Caco-2 (cell line): Measurements from ENCODE around the gene TPK1. TPM values are rescaled to one million over a fixed set of nuclear protein-coding genes. Genes with fewer than 3 reads are reported as not detected.
"Not testable (repeated sequence)": the region's sequence is repeated elsewhere in the genome, so short reads cannot be mapped to it uniquely, and the experiment has no call there.

Source experiments
- BruUV-seq: library from RNA; stranded (reverse); fragments of 400-500 nt; replicated peaks from 2 replicates; lab custom pipeline; 2021; lab: Mats Ljungman, UMichigan
- CTCF ChIA-PET: fragments of 300-600 bp; sonication (Branson Sonifier 250); formaldehyde crosslinking; loops from one replicate; lab custom pipeline; 2022; ENCODE audit warnings: antibody characterized with exemption; lab: Charles Lee
- POLR2A ChIA-PET: fragments of 300-600 bp; sonication (Branson Sonifier 250); formaldehyde crosslinking; loops from one replicate; lab custom pipeline; 2022; ENCODE audit warnings: antibody characterized with exemption; lab: Charles Lee
- DNase-seq, 2 experiments: peaks; one replicate each; pipeline versions ENCODE4 v3.0.0 to v3.0.0-alpha.2; 2020 to 2022
- H3K27me3 ChIP-seq: replicated peaks from 2 replicates; pipeline ENCODE4 v1.6.0; 2011; ENCODE audit warnings: low read length; ENCODE audit not compliant: control insufficient read depth, insufficient read depth
- H3K36me3 ChIP-seq: 2 replicates; pipeline ENCODE4 v1.5.1; 2011; ENCODE audit warnings: low read length; ENCODE audit not compliant: control insufficient read depth, insufficient read depth
- H3K4me1 ChIP-seq: fragments of 250-450 bp; sonication (Bioruptor Pico); 2 replicates; pipeline ENCODE4 v1.5.1; 2020; ENCODE audit warnings: mild to moderate bottlenecking
- H3K4me3 ChIP-seq: 2 replicates; pipeline ENCODE4 v1.5.1; 2011; ENCODE audit warnings: low read depth, mild to moderate bottlenecking, control low read depth, low read length
- H3K9me3 ChIP-seq: fragments of 250-450 bp; sonication (Bioruptor Pico); 2 replicates; pipeline ENCODE4 v1.5.1; 2020; ENCODE audit warnings: mild to moderate bottlenecking, moderate library complexity
- H3K27ac Mint-ChIP-seq: one replicate; pipeline ENCODE4 v1.8.0; 2022; ENCODE audit warnings: mixed read lengths; ENCODE audit not compliant: unreplicated experiment
- H3K27me3 Mint-ChIP-seq: one replicate; pipeline ENCODE4 v1.8.0; 2022; ENCODE audit warnings: mixed read lengths; ENCODE audit not compliant: insufficient read depth, unreplicated experiment
- H3K36me3 Mint-ChIP-seq: one replicate; pipeline ENCODE4 v1.8.0; 2022; ENCODE audit warnings: mild to moderate bottlenecking, mixed read lengths; ENCODE audit not compliant: insufficient read depth, unreplicated experiment
- H3K4me1 Mint-ChIP-seq: one replicate; pipeline ENCODE4 v1.8.0; 2022; ENCODE audit warnings: low read depth, mixed read lengths; ENCODE audit not compliant: unreplicated experiment
- H3K4me3 Mint-ChIP-seq: one replicate; pipeline ENCODE4 v1.8.0; 2022; ENCODE audit warnings: mild to moderate bottlenecking, moderate library complexity, mixed read lengths; ENCODE audit not compliant: unreplicated experiment
- H3K9me3 Mint-ChIP-seq: one replicate; pipeline ENCODE4 v1.8.0; 2022; ENCODE audit warnings: mixed read lengths; ENCODE audit not compliant: unreplicated experiment
- CTCF ChIP-seq, 2 experiments: fragments of 200-600 bp in 1 of 2; IDR thresholded peaks; 1 replicate in 1 of 2; 2 replicates in 1 of 2; pipeline versions ENCODE4 v1.5.1 to v1.8.0; 2011 to 2022; ENCODE audit warnings: antibody characterized with exemption in 1 of 2, control low read depth in 1 of 2, inconsistent platforms in 1 of 2, low read depth in 1 of 2, low read length in 1 of 2, mild to moderate bottlenecking in 1 of 2, moderate library complexity in 1 of 2; ENCODE audit not compliant: insufficient read depth in 1 of 2, severe bottlenecking in 1 of 2, unreplicated experiment in 1 of 2
- intact Hi-C: fragments of 100-400 bp; cut with micrococcal nuclease; formaldehyde crosslinking; loops from one replicate; pipeline ENCODE4 v1.10.0; 2022; ENCODE audit not compliant: unreplicated experiment
- total RNA-seq: library from RNA; stranded (reverse); gene quantifications from 2 replicates; pipeline ENCODE4 v1.2.3, GENCODE V29; 2022

TPK1 gene
- total RNA-seq, 1 experiment from 2014 or later: 86.6 TPM

DNA sequence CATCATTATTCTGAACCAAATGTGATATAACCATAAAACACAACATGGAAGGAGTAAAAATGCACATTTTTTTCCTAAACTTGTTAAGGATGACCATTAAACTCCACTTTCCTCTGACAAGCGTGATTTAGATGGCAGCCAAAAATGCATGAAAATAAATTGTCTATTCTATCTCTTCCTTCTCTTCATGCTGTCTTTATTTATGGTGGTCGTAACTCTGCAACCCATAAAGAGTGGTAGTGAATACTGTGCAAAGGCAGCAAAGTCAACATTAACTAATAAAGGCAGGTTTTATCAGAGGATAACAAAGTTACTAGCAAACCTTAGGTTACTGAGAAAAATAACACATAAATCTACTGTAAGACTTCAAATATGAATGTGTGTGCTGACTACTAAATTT is 106.6 kb downstream of the TPK1 start:
- Mint-ChIP-seq H3K36me3 (peaks cover 16% of the 10 kb centered on the region), H3K4me1 (no peaks in the 10 kb centered on the region), H3K4me3 (no peak overlapping the region), H3K27ac (no peak overlapping the region), H3K9me3 (peaks cover 11% of the 10 kb centered on the region), H3K27me3 (no peaks in the 10 kb centered on the region)
- intact Hi-C loops: no loop called here
- Histone ChIP-seq H3K4me1 (no peaks in the 10 kb centered on the region), H3K36me3 (no peaks in the 10 kb centered on the region), H3K27me3 (no peaks in the 10 kb centered on the region), H3K4me3 (no peak overlapping the region), H3K9me3 (no peaks in the 10 kb centered on the region)
- no TSS peak for BruUV-seq
- ChIA-PET POLR2A (no interaction called here), CTCF (no interaction called here)
- no peak for DNase-seq
- no peak for TF ChIP-seq CTCF (IDR thresholded peaks at IDR 0.05; ENCODE audit: insufficient read depth in 1 of 2, low read depth in 1 of 2, low read length in 1 of 2, severe bottlenecking in 1 of 2, unreplicated experiment in 1 of 2)

DNA sequence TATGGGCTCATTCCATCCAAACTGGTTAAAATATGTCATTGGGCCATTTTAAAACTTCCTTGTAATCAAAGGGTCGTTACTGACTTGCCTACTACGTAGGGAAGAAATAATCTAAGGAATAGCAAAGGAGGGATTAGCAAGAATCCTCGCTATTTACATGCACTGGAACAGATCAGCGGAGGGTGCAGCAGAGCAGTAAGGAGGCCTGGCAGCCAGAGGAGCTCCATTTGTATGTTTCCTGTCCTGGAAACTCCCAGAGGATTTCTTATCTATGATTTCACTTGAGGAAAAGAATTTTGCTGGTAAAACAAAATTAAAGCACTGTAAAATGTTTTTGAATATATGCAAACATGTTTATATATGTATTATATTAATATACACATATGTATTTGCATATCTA is 107.3 kb downstream of the TPK1 start:
- CTCF ChIA-PET: no interaction called here
- Mint-ChIP-seq H3K36me3 (peaks cover 16% of the 10 kb centered on the region), H3K27ac (no peak overlapping the region), H3K27me3 (no peaks in the 10 kb centered on the region), H3K9me3 (peaks cover 11% of the 10 kb centered on the region), H3K4me3 (no peak overlapping the region), H3K4me1 (no peaks in the 10 kb centered on the region)
- Histone ChIP-seq H3K4me3 (no peak overlapping the region), H3K4me1 (no peaks in the 10 kb centered on the region), H3K27me3 (no peaks in the 10 kb centered on the region), H3K9me3 (no peaks in the 10 kb centered on the region), H3K36me3 (no peaks in the 10 kb centered on the region)
- no peak for DNase-seq
- no TSS peak for BruUV-seq
- TF ChIP-seq CTCF (IDR thresholded peaks at IDR 0.05; ENCODE audit: insufficient read depth in 1 of 2, low read depth in 1 of 2, low read length in 1 of 2, severe bottlenecking in 1 of 2, unreplicated experiment in 1 of 2): no peak
- intact Hi-C loops: no loop called here
- POLR2A ChIA-PET: no interaction called here

GRCh38 chr7:144726840-144727239 is 109.0 kb downstream of the TPK1 start:
- H3K9me3 ChIP-seq, H3K27ac Mint-ChIP-seq, H3K36me3 ChIP-seq, H3K4me3 ChIP-seq, H3K27me3 ChIP-seq, DNase-seq, H3K4me1 Mint-ChIP-seq, H3K27me3 Mint-ChIP-seq, POLR2A ChIA-PET, BruUV-seq, CTCF ChIA-PET, H3K4me3 Mint-ChIP-seq, intact Hi-C loops, H3K4me1 ChIP-seq: not testable (repeated sequence)
- H3K9me3 Mint-ChIP-seq: peaks cover 21% of the 10 kb centered on the region
- H3K36me3 Mint-ChIP-seq: peaks cover 16% of the 10 kb centered on the region

DNA sequence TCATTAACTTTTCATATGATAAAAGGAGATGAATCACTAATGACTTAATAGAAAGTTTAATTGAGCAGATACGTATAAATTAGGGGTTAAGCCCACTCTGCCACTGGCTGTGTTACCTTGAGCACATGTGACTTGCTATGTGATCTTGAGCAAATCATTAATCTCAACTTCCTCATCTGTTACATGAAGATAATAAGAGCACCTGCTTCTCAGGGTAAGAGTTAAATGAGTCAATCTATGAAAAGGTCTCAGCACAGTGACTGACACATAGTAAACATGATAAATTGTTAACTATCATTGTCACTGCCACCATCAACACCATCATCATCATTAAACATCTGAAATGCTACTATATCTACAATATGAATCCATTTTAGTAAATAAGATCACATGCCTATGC is 110.8 kb downstream of the TPK1 start:
- Mint-ChIP-seq H3K4me1 (no peaks in the 10 kb centered on the region), H3K36me3 (peaks cover 16% of the 10 kb centered on the region), H3K27me3 (no peaks in the 10 kb centered on the region), H3K27ac (no peak overlapping the region), H3K9me3 (peaks cover 27% of the 10 kb centered on the region), H3K4me3 (no peak overlapping the region)
- H3K4me3 ChIP-seq: no peak overlapping the region
- DNase-seq: no peak
- H3K4me1 ChIP-seq: peaks cover 5% of the 10 kb centered on the region; the same call in 1 of the 2 replicates
- intact Hi-C loops: no loop called here
- ChIA-PET POLR2A (no interaction called here), CTCF (no interaction called here)
- no peaks in the 10 kb centered on the region for H3K27me3 ChIP-seq
- BruUV-seq: no TSS peak
- no peak for TF ChIP-seq CTCF (IDR thresholded peaks at IDR 0.05; ENCODE audit: insufficient read depth in 1 of 2, low read depth in 1 of 2, low read length in 1 of 2, severe bottlenecking in 1 of 2, unreplicated experiment in 1 of 2)
- no peaks in the 10 kb centered on the region for H3K9me3 ChIP-seq
- H3K36me3 ChIP-seq: no peaks in the 10 kb centered on the region
